Smooth muscle cell (in vitro differentiated cells): ENCODE measurements around the gene ERMARD. TPM values are rescaled to one million over a fixed set of nuclear protein-coding genes. Genes with fewer than 3 reads are reported as not detected.

Source experiments
- DNase-seq: peaks from one replicate; lab custom pipeline; 2025; ENCODE audit not compliant: unreplicated experiment; lab: John Stamatoyannopoulos, UW
- H2AFZ ChIP-seq: fragments of 200-600 bp; sonication (generic); 2 replicates; pipeline ENCODE4 v1.6.0; 2016; ENCODE audit warnings: antibody characterized with exemption, low read depth, mild to moderate bottlenecking
- H3F3A ChIP-seq: fragments of 200-600 bp; sonication (generic); 2 replicates; pipeline ENCODE4 v1.6.0; 2017; ENCODE audit warnings: antibody characterized with exemption, low read depth
- H3K27ac ChIP-seq: fragments of 200-600 bp; sonication (generic); 2 replicates; pipeline ENCODE4 v1.5.1; 2016; ENCODE audit warnings: low read depth, mild to moderate bottlenecking
- H3K27me3 ChIP-seq: fragments of 200-600 bp; sonication (generic); 2 replicates; pipeline ENCODE4 v1.6.1; 2016; ENCODE audit warnings: low read depth, mild to moderate bottlenecking
- H3K36me3 ChIP-seq: fragments of 200-600 bp; sonication (generic); 2 replicates; pipeline ENCODE4 v1.5.1; 2016; ENCODE audit warnings: low read depth
- H3K4me1 ChIP-seq: fragments of 200-600 bp; sonication (generic); 2 replicates; pipeline ENCODE4 v1.5.1; 2016; ENCODE audit warnings: low read depth
- H3K4me2 ChIP-seq: fragments of 200-600 bp; sonication (generic); 2 replicates; pipeline ENCODE4 v1.6.0; 2016; ENCODE audit warnings: mild to moderate bottlenecking
- H3K4me3 ChIP-seq: fragments of 200-600 bp; sonication (generic); 2 replicates; pipeline ENCODE4 v1.5.1; 2016; ENCODE audit warnings: mild to moderate bottlenecking
- H3K79me2 ChIP-seq: fragments of 200-600 bp; sonication (generic); 2 replicates; pipeline ENCODE4 v1.6.0; 2016; ENCODE audit warnings: low read depth, mild to moderate bottlenecking
- H3K9ac ChIP-seq: fragments of 200-600 bp; sonication (generic); 2 replicates; pipeline ENCODE4 v1.6.0; 2016; ENCODE audit warnings: low read depth
- H3K9me3 ChIP-seq: fragments of 200-600 bp; sonication (generic); replicated peaks from 2 replicates; pipeline ENCODE4 v1.5.1; 2016; ENCODE audit warnings: low read depth
- H4K20me1 ChIP-seq: fragments of 200-600 bp; sonication (generic); 2 replicates; pipeline ENCODE4 v1.6.0; 2016; ENCODE audit warnings: low read depth
- WGBS: methylation state at CpG from one replicate; pipeline ENCODE4 v1.1.7; 2016; ENCODE audit warnings: low lambda C conversion rate; 5-methylcytosine and 5-hydroxymethylcytosine counted together
- polyA plus RNA-seq: library from polyadenylated mRNA; unstranded; fragments of >200 nt; fragmentation: Nextera tagmentation; extraction: Ambion mirVana; gene quantifications from 2 replicates; pipeline ENCODE4 v1.2.1, GENCODE V29; 2016
- total RNA-seq: library from RNA; depleted of rRNA; stranded (reverse); fragments of >200 nt; gene quantifications from 2 replicates; pipeline ENCODE4 v1.2.3, GENCODE V29; 2014
- TF ChIP-seq, protein P1 (sequence below): fragments of 200-600 bp; sonication (generic); IDR thresholded peaks from 2 replicates; pipeline ENCODE4 v1.5.1; 2017; ENCODE audit warnings: borderline replicate concordance, mild to moderate bottlenecking, antibody characterized with exemption; ENCODE audit not compliant: insufficient read depth, poor library complexity, severe bottlenecking

The ERMARD gene
- total and polyA plus RNA-seq, 2 experiments from 2014 or later: 23.2 to 55.9 TPM

- no peak overlapping the region for H3K4me3 ChIP-seq
- H3K79me2 ChIP-seq: no peaks in the 10 kb centered on the region
- peaks cover 8% of the 10 kb centered on the region for H3F3A ChIP-seq
- WGBS: 89% methylated on average over 7 of the region's 7 CpGs
- TF ChIP-seq, protein P1, sequence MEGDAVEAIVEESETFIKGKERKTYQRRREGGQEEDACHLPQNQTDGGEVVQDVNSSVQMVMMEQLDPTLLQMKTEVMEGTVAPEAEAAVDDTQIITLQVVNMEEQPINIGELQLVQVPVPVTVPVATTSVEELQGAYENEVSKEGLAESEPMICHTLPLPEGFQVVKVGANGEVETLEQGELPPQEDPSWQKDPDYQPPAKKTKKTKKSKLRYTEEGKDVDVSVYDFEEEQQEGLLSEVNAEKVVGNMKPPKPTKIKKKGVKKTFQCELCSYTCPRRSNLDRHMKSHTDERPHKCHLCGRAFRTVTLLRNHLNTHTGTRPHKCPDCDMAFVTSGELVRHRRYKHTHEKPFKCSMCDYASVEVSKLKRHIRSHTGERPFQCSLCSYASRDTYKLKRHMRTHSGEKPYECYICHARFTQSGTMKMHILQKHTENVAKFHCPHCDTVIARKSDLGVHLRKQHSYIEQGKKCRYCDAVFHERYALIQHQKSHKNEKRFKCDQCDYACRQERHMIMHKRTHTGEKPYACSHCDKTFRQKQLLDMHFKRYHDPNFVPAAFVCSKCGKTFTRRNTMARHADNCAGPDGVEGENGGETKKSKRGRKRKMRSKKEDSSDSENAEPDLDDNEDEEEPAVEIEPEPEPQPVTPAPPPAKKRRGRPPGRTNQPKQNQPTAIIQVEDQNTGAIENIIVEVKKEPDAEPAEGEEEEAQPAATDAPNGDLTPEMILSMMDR: no peak
- H4K20me1 ChIP-seq: no peaks in the 10 kb centered on the region
- no peak overlapping the region for H3K4me2 ChIP-seq
- no peak for DNase-seq
- no peak overlapping the region for H2AFZ ChIP-seq
- no peak overlapping the region for H3K27ac ChIP-seq
- H3K9ac ChIP-seq: no peak overlapping the region
- no peaks in the 10 kb centered on the region for H3K9me3 ChIP-seq
- peaks cover 8% of the 10 kb centered on the region for H3K27me3 ChIP-seq
- H3K4me1 ChIP-seq: peaks cover 14% of the 10 kb centered on the region
- no peaks in the 10 kb centered on the region for H3K36me3 ChIP-seq
These were observed 48.1 kb downstream of the ERMARD start for GRCh38 chr6:169799474-169799926.

- TF ChIP-seq, protein P1: no peak
- H3K9ac ChIP-seq: no peak overlapping the region
- peaks cover 11% of the 10 kb centered on the region for H3K27me3 ChIP-seq
- no peaks in the 10 kb centered on the region for H3K79me2 ChIP-seq
- DNase-seq: no peak
- WGBS: 88% methylated on average over 9 of the region's 9 CpGs
- no peaks in the 10 kb centered on the region for H3K9me3 ChIP-seq
- H4K20me1 ChIP-seq: no peaks in the 10 kb centered on the region
- no peak overlapping the region for H3K27ac ChIP-seq
- H3K4me2 ChIP-seq: no peak overlapping the region
- peaks cover 8% of the 10 kb centered on the region for H3F3A ChIP-seq
- no peak overlapping the region for H2AFZ ChIP-seq
- peaks cover 14% of the 10 kb centered on the region for H3K4me1 ChIP-seq
- H3K36me3 ChIP-seq: no peaks in the 10 kb centered on the region
- H3K4me3 ChIP-seq: no peak overlapping the region
These were observed 48.8 kb downstream of the ERMARD start for GRCh38 chr6:169800116-169800667.

- 55% methylated on average over 13 of the region's 13 CpGs for WGBS
- no peak overlapping the region for H2AFZ ChIP-seq
- H3K4me1 ChIP-seq: peaks cover 14% of the 10 kb centered on the region
- TF ChIP-seq, protein P1: no peak
- no peak for DNase-seq
- no peaks in the 10 kb centered on the region for H3K9me3 ChIP-seq
- H3K36me3 ChIP-seq: no peaks in the 10 kb centered on the region
- no peak overlapping the region for H3K27ac ChIP-seq
- H4K20me1 ChIP-seq: no peaks in the 10 kb centered on the region
- no peak overlapping the region for H3K4me2 ChIP-seq
- peaks cover 12% of the 10 kb centered on the region for H3K27me3 ChIP-seq
- peaks cover 8% of the 10 kb centered on the region for H3F3A ChIP-seq
- no peaks in the 10 kb centered on the region for H3K79me2 ChIP-seq
- H3K4me3 ChIP-seq: no peak overlapping the region
- H3K9ac ChIP-seq: no peak overlapping the region
These were observed 49.4 kb downstream of the ERMARD start for GRCh38 chr6:169800668-169801395.
